Measurements from ENCODE around the gene HSPA12A. TPM values are rescaled to one million over a fixed set of nuclear protein-coding genes. Genes with fewer than 3 reads are reported as not detected.

Gene HSPA12A
- total and polyA plus RNA-seq, 2 donors: 1.7 to 4.4 TPM

DNA sequence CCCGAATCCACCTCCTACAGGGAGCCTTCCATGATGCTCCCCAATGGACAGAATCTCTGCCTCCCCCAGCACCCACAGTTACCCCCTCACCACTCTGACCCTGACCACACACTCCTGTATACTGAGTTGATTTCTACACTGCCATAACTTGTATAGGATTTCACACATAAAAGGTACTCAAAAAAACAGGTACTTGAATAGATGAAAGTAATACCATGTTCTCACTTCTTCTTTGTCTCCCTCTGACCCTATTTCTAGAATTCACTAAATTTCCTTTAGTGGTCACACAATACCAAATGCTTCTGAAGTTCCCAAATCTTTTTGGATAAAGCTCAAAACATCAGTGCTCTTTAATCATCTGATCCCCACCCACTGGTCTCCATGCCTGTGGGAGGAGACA lies 45.4 kb downstream of the HSPA12A start:
- WGBS: 91% methylated on average over 1 of the region's 1 CpG
- Histone ChIP-seq H3K4me3 (ENCODE audit: low read length in 2 of 2) (no peak overlapping the region), H3K27me3 (ENCODE audit: control insufficient read depth in 2 of 2, insufficient read depth in 1 of 2, low read length in 1 of 2) (peaks cover 0 to 9% of the 10 kb centered on the region in 2 donors), H3K9me3 (ENCODE audit: control insufficient read depth in 2 of 2, insufficient read depth in 1 of 2, low read length in 1 of 2) (no peaks in the 10 kb centered on the region), H3K36me3 (ENCODE audit: control insufficient read depth in 2 of 2, insufficient read depth in 2 of 2, low read length in 1 of 2) (no peaks in the 10 kb centered on the region), H3K4me1 (ENCODE audit: control insufficient read depth in 2 of 2, insufficient read depth in 2 of 2, low read length in 2 of 2) (no peaks in the 10 kb centered on the region), H3K27ac (ENCODE audit: low read depth in 1 of 2, low read length in 1 of 2) (no peak overlapping the region)
- no peak for DNase-seq (ENCODE audit: low read depth in 6 of 9, low spot score in 9 of 9)

DNA sequence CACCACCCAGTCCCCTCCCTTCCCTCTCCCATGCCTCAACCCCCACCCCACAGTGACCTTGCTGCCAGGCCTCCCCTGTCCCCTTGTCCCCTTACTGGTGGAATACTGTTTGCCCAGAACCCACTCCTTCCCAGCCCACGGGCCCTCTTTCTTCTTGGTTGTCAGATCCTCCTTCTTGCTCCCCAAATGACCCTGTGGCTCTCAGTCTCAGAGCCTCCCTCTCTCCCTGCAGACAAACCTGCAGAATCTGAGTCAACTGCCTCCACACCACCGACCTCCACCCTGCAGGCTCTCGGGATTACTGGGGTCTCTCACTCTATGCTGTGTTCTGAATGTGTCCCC lies 47.5 kb downstream of the HSPA12A start:
- Histone ChIP-seq H3K4me1 (ENCODE audit: control insufficient read depth in 2 of 2, insufficient read depth in 2 of 2, low read length in 2 of 2) (no peaks in the 10 kb centered on the region), H3K4me3 (ENCODE audit: low read length in 2 of 2) (no peak overlapping the region), H3K27me3 (ENCODE audit: control insufficient read depth in 2 of 2, insufficient read depth in 1 of 2, low read length in 1 of 2) (peaks cover 0 to 11% of the 10 kb centered on the region in 2 donors), H3K27ac (ENCODE audit: low read depth in 1 of 2, low read length in 1 of 2) (no peak overlapping the region), H3K36me3 (ENCODE audit: control insufficient read depth in 2 of 2, insufficient read depth in 2 of 2, low read length in 1 of 2) (no peaks in the 10 kb centered on the region), H3K9me3 (ENCODE audit: control insufficient read depth in 2 of 2, insufficient read depth in 1 of 2, low read length in 1 of 2) (no peaks in the 10 kb centered on the region)
- DNase-seq (ENCODE audit: low read depth in 6 of 9, low spot score in 9 of 9): no peak
- WGBS: 86% methylated on average over 3 of the region's 3 CpGs

DNA sequence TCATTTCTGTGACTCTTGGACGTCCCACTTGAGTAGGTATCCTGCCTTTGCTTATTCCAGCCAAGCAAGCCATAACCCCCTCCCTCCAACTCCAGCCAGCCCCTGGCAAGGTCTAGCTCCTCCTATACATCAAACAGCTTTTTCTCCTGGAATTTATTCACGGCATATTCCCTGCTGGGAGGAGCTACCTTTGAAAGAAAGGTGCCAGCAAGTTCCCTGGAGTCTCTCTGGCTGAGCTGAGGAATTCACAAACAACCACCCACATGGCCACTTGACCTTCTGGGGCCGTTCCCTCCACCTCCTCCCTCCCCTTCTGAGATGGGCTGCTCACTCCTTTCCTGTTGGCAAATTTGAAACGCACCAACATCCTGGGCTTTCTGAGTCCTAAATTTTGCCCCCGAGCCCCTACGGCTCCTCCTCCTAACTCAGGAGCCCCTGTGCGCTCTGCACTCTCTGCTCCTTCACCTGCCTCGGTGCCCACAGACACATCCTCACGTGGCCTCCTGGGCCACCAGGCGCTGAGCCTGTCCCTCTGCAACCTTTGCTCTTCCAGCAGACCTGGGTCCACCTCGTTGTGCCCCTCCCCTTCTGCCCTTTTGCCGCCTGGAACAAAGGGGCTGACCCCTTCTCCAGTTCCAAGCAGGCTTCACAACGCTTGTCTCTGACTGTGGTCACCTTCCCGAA lies 48.0 kb downstream of the HSPA12A start:
- Histone ChIP-seq H3K27me3 (ENCODE audit: control insufficient read depth in 2 of 2, insufficient read depth in 1 of 2, low read length in 1 of 2) (peaks cover 0 to 11% of the 10 kb centered on the region in 2 donors), H3K9me3 (ENCODE audit: control insufficient read depth in 2 of 2, insufficient read depth in 1 of 2, low read length in 1 of 2) (no peaks in the 10 kb centered on the region), H3K36me3 (ENCODE audit: control insufficient read depth in 2 of 2, insufficient read depth in 2 of 2, low read length in 1 of 2) (no peaks in the 10 kb centered on the region), H3K27ac (ENCODE audit: low read depth in 1 of 2, low read length in 1 of 2) (no peak overlapping the region), H3K4me1 (ENCODE audit: control insufficient read depth in 2 of 2, insufficient read depth in 2 of 2, low read length in 2 of 2) (no peaks in the 10 kb centered on the region), H3K4me3 (ENCODE audit: low read length in 2 of 2) (no peak overlapping the region)
- no peak for DNase-seq (ENCODE audit: low read depth in 6 of 9, low spot score in 9 of 9)
- 61% methylated on average over 14 of the region's 14 CpGs for WGBS

DNA sequence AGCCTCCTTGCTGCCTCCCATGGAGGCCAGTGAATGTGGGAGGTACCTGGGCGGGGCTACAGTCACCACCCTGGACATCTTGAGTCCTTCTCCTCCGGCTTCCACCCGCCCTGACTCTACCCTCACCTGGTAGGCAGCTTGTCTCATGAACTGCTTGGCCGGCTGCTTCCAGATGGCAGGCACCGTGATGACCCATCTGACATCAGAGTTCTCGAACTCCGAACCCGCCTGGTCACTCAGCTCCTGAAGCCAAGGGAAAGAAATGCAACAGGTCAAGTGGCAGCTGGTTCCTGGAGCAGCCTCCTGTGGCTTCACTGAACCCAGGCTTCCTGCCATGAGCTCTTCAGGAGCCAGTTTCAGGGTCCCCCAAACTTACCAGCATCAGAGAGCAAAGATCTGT lies 50.1 kb downstream of the HSPA12A start:
- Histone ChIP-seq H3K4me3 (ENCODE audit: low read length in 2 of 2) (no peak overlapping the region), H3K27ac (ENCODE audit: low read depth in 1 of 2, low read length in 1 of 2) (no peak overlapping the region), H3K4me1 (ENCODE audit: control insufficient read depth in 2 of 2, insufficient read depth in 2 of 2, low read length in 2 of 2) (peaks cover 0 to 4% of the 10 kb centered on the region in 2 donors), H3K9me3 (ENCODE audit: control insufficient read depth in 2 of 2, insufficient read depth in 1 of 2, low read length in 1 of 2) (no peaks in the 10 kb centered on the region), H3K36me3 (ENCODE audit: control insufficient read depth in 2 of 2, insufficient read depth in 2 of 2, low read length in 1 of 2) (no peaks in the 10 kb centered on the region), H3K27me3 (ENCODE audit: control insufficient read depth in 2 of 2, insufficient read depth in 1 of 2, low read length in 1 of 2) (peaks cover 0 to 12% of the 10 kb centered on the region in 2 donors)
- DNase-seq (ENCODE audit: low read depth in 6 of 9, low spot score in 9 of 9): no peak
- WGBS: 95% methylated on average over 8 of the region's 8 CpGs

DNA sequence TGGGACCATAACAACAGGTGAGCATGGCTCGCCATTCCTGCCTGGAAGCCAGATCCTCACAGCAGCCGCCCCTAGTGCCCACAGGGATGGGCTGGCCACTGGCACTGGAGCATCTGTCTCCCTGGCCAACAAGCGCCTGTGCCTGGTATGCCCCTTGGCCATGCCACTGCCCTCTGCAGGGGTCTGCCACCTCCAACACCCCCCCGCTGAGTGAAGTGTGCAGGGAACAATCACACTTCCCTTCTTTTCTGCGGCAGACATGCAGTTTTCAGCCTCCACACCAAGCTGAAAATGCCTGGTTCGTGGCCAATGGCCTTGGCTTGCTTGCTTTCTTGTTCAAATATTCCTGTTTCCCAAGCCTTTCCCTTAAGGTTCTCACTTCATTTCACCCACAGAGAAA lies 50.7 kb downstream of the HSPA12A start:
- Histone ChIP-seq H3K27ac (ENCODE audit: low read depth in 1 of 2, low read length in 1 of 2) (no peak overlapping the region), H3K36me3 (ENCODE audit: control insufficient read depth in 2 of 2, insufficient read depth in 2 of 2, low read length in 1 of 2) (no peaks in the 10 kb centered on the region), H3K4me1 (ENCODE audit: control insufficient read depth in 2 of 2, insufficient read depth in 2 of 2, low read length in 2 of 2) (peaks cover 0 to 4% of the 10 kb centered on the region in 2 donors), H3K27me3 (ENCODE audit: control insufficient read depth in 2 of 2, insufficient read depth in 1 of 2, low read length in 1 of 2) (peaks cover 0 to 12% of the 10 kb centered on the region in 2 donors), H3K4me3 (ENCODE audit: low read length in 2 of 2) (no peak overlapping the region), H3K9me3 (ENCODE audit: control insufficient read depth in 2 of 2, insufficient read depth in 1 of 2, low read length in 1 of 2) (no peaks in the 10 kb centered on the region)
- WGBS: 67% methylated on average over 6 of the region's 6 CpGs
- DNase-seq (ENCODE audit: low read depth in 6 of 9, low spot score in 9 of 9): no peak

DNA sequence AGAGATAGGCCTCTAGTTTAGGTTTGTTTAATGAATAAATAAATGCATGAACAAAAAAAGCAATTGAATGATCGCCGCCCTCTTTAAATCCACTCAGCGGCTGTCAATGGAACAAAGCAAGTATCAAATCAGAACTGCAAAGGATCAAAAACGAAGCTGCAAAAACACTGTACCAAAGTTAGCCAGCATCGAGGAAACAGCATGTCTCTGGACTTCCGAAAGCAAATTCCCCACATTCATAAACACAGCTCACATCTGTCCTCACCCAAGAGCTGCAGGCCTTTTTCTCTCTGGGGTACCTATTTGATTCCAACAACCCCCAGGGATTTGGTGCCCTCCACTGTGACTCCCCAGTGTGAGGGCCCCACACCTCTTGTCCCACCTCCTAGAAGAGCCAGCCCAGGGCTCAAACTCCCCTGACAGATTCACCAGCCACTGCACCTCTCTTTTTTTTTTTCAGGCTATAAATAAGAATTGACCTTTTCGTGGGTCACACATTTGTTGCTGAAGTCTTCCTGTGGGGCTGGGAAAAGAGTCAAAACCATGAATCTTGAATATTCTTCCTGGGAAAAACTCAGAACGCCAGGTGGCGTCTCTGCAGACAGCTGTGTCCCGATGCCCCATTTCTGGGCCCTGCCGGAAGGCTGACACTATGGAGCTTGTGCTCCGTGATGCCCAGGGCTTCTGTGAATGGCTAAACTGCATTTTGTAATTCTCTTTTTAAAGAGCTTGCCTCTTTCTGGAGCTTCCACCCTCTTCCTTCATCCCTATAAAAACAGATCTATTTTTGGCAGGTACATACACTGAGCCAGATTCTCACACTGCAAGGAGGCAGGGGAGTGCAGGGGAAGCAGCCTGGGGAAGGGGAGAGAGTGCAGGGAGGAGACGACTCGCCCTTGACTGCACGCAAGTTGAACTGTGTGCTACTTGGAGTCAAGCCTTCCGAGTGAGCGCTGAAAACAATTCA lies 51.7 kb downstream of the HSPA12A start:
- no peak for DNase-seq (ENCODE audit: low read depth in 6 of 9, low spot score in 9 of 9)
- H3K27ac ChIP-seq (ENCODE audit: low read depth in 1 of 2, low read length in 1 of 2): no peak overlapping the region
- peaks cover 0 to 4% of the 10 kb centered on the region in 2 donors for H3K4me1 ChIP-seq (ENCODE audit: control insufficient read depth in 2 of 2, insufficient read depth in 2 of 2, low read length in 2 of 2)
- peaks cover 0 to 12% of the 10 kb centered on the region in 2 donors for H3K27me3 ChIP-seq (ENCODE audit: control insufficient read depth in 2 of 2, insufficient read depth in 1 of 2, low read length in 1 of 2)
- no peaks in the 10 kb centered on the region for H3K9me3 ChIP-seq (ENCODE audit: control insufficient read depth in 2 of 2, insufficient read depth in 1 of 2, low read length in 1 of 2)
- 75% methylated on average over 17 of the region's 17 CpGs for WGBS
- no peaks in the 10 kb centered on the region for H3K36me3 ChIP-seq (ENCODE audit: control insufficient read depth in 2 of 2, insufficient read depth in 2 of 2, low read length in 1 of 2)
- no peak overlapping the region for H3K4me3 ChIP-seq (ENCODE audit: low read length in 2 of 2)

DNA sequence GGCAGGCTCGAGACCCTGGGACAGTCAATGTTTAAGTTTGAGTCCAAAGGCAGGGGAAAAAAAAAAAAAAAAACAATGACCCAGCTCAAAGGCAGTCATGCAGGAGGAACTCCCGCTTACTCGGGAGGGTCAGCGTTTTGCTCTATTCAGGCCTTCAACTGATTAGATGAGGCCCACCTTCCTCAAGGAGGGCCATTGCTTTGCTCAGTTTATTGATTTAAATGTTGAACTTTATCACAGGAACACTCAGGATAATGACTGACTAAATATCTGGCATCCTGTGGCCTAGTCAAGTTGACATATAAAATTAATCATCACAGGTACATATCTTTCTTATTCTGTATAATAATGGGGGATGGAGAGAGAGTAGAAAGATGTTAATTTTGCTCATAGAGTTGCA lies 52.6 kb downstream of the HSPA12A start:
- peaks cover 0 to 4% of the 10 kb centered on the region in 2 donors for H3K4me1 ChIP-seq (ENCODE audit: control insufficient read depth in 2 of 2, insufficient read depth in 2 of 2, low read length in 2 of 2)
- no peak for DNase-seq (ENCODE audit: low read depth in 6 of 9, low spot score in 9 of 9)
- H3K4me3 ChIP-seq (ENCODE audit: low read length in 2 of 2): no peak overlapping the region
- 94% methylated on average over 4 of the region's 4 CpGs for WGBS
- no peaks in the 10 kb centered on the region for H3K9me3 ChIP-seq (ENCODE audit: control insufficient read depth in 2 of 2, insufficient read depth in 1 of 2, low read length in 1 of 2)
- H3K36me3 ChIP-seq (ENCODE audit: control insufficient read depth in 2 of 2, insufficient read depth in 2 of 2, low read length in 1 of 2): no peaks in the 10 kb centered on the region
- H3K27me3 ChIP-seq (ENCODE audit: control insufficient read depth in 2 of 2, insufficient read depth in 1 of 2, low read length in 1 of 2): peaks cover 0 to 10% of the 10 kb centered on the region in 2 donors
- H3K27ac ChIP-seq (ENCODE audit: low read depth in 1 of 2, low read length in 1 of 2): no peak overlapping the region

DNA sequence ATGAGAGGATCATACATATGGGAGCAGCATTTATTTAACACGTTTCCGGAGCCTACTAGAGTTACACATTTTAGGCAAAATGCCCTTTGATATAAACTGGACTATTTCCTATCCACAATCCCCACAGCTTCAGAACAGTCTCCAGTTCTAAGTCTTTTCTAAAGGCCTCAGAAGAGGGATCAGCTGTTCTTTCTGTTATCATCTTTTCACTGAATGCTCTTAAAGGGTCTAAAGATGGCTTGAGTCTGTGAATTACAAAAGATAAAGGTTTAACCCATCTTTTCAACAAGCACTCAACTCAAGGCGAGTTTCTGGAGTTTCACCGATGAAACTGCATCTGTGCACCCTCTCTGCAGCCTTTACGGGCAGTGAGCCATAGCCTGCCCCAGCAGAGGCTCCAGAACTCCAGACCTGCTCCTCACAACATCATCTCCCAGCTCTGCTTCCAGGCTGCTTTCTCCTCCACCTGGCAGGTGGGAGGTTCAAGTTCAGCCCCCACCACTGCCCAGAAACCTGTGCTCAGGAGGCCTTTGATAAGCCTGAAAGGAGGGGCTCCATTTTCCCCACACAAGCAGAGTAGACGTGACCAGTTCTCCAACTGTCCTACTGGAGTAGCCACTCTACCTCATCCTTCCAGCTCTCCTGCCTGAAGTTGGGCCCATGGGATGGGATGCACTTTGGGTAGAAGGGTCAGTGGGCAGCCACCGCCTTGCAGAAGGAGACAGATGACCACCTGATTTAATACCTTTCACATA lies 53.4 kb downstream of the HSPA12A start:
- peaks cover 0 to 10% of the 10 kb centered on the region in 2 donors for H3K27me3 ChIP-seq (ENCODE audit: control insufficient read depth in 2 of 2, insufficient read depth in 1 of 2, low read length in 1 of 2)
- H3K36me3 ChIP-seq (ENCODE audit: control insufficient read depth in 2 of 2, insufficient read depth in 2 of 2, low read length in 1 of 2): no peaks in the 10 kb centered on the region
- no peak overlapping the region for H3K27ac ChIP-seq (ENCODE audit: low read depth in 1 of 2, low read length in 1 of 2)
- H3K4me1 ChIP-seq (ENCODE audit: control insufficient read depth in 2 of 2, insufficient read depth in 2 of 2, low read length in 2 of 2): peaks cover 0 to 4% of the 10 kb centered on the region in 2 donors
- 92% methylated on average over 7 of the region's 7 CpGs for WGBS
- H3K4me3 ChIP-seq (ENCODE audit: low read length in 2 of 2): no peak overlapping the region
- no peaks in the 10 kb centered on the region for H3K9me3 ChIP-seq (ENCODE audit: control insufficient read depth in 2 of 2, insufficient read depth in 1 of 2, low read length in 1 of 2)
- DNase-seq (ENCODE audit: low read depth in 6 of 9, low spot score in 9 of 9): no peak

Data from thymus (tissue), 11 donors.